NCI-H2171 (cell line): Measurements from ENCODE around the gene SGCA.

Experiments
- DNase-seq: peaks from one replicate; lab custom pipeline; 2025; lab: John Stamatoyannopoulos, UW

Gene SGCA

DNA sequence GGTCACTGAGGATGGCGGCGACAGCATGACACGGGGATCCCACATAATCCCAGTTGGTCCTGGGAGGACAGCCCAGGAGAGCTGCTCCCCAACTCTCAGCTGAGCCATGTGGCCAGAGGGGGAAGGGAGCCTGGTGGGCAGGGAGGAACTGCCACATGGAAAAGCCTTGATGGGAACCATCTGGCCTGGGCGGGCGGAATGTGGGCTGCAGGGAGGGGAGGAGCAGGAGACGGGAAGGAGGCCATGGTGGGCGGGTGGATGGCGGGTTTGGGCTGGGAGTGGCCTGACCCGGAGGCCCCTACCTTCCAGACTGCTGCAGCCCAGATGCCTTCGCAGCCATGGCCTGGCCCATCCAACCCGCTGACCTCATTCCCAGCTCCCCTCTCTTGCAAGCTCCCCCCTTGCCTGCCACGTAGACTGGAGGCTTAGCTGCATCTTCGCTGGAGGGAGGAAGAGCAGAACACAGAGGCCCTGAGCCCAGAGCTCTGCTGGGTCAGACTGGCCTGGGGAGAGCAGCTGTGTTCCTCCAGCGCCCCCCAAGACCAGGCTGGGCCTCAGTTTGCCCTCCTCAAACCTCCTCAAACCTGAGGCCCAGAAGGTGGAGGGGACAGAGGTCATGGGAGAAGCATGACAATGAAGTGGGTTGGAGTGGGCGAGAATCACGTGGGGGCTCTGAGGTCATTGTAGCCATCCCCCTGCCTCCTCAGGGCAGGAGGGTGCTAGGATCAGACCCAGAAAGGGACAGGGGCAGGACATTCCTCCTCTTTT, 43.9 kb downstream of the SGCA start:
- no peak for DNase-seq

DNA sequence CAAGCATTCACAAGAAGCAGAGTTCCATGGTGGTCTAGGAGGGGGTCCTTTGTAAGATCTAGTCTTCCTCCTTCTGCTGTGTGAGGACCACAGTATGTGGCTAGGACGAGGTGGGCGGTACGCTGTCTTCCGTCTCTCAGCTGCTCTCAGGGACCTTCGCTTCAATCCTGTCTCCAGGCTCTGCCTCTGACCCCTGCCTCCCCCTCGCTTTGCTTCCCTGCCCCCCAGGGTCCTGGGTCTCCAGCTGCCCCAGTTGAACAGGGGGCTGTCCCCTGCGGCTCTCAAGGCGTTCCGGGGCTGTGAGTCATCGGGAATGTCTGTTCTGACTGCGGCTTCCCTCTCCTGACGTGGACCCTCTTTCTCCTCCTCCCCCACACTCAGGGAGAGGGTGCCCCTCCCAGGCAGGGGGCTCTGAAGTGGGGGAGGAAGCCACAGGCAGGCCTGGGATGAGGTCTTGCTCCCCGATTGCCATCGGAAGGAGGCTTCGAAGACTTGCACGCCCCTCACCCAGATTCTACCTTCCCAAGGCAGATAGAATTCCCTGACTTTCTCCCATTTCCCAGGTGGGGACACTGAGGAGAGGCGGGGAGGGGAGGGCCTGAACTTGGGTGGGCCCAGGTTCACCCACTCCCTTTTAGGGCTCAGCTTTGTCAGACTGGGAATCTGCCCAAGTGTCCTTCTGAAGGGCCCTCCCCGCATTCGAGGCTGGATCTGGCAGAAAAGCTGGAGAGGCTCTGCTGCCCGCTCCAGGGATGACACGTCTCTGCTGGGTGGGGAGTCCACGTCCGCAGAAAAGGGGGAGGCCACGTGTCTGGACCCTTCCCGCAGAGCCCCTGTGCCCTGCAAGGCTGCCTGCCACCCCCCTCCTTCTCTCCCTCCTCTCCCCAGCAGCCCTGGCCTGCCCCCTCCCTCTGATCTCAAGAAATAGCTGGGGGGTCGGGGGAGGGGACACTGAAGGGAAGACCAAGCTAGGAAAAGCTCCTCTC, 44.7 kb downstream of the SGCA start:
- no peak for DNase-seq

GRCh38 chr17:50211249-50212120, 45.7 kb downstream of the SGCA start:
- no peak for DNase-seq

DNA sequence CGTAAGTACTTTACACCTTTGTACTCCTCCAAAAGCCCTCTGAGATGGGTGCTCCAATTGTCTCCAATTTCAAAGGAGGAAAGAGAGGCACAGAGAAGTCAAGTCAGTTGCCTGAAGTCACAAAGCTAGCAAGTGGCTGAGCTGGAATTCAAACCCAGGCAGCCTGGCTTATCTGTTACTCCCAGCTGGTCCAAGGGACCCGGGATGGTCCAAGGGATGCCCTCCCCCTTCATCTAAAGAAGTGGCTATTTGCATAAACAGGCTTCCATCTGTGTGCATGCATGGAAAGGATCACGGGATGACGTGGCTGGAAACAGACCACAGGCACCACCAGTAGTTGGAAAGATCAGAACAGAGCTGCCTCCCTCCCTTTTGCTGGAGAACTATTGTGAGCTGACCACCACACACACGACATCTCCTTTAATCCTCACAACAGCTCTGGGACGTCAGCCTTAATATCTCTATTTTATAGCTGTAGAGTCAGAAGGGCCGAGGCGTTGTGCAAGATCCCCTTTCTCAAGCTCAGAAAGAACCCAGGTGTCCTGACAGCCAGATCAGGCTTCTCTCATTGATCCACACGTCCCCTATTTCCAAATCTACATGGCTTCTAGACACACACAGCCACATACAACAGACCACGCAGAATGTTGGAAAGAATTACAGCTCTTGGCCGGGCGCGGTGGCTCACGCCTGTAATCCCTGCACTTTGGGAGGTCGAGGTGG, 46.5 kb downstream of the SGCA start:
- no peak for DNase-seq

DNA sequence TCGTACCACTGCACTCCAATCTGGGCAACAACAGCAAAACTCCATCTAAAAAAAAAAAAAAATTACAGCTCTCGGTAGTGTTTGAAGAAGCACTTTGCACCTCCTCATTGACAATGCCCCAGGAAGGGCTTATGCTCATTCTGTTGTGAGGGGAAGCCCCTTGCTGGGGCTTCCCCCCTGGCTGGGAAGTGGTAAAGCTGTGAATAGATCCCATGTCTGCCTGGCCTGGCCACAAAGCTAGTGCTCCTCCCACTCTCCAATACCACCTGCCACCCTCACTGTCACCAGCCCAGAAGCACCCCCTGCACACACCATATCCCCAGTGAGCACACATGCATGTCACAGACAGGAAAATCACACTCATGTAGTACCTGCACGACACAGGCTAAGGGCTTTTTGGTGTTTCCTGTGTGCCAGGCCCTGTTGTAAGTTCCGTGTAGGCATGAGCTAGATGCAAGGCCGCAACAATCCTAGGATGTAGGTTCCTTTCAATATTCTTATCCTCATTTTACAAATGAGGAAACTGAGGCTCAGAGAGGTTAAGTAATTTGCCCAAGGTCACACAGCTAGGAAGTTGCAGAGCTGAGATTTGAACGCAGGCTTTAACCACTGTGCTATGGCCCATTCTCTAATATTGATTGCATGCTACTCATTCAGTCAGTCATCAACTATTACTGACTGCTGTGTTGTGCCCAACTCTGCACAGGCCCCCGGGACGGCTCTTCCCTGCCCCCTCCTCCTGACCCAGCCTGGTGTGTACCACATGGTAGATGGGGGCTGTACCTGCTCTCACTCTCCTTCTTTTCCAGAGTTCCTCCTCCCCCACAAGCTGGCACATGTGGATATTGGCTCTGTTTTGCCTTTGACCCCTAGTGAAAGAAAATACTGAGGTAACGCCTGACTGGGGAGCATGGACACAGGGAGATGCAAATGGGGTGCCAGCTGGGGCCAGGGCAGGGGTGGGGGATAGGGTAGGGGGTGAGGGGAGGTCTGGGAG, 47.5 kb downstream of the SGCA start:
- no peak for DNase-seq

GRCh38 chr17:50214976-50215760, 49.4 kb downstream of the SGCA start:
- no peak for DNase-seq

DNA sequence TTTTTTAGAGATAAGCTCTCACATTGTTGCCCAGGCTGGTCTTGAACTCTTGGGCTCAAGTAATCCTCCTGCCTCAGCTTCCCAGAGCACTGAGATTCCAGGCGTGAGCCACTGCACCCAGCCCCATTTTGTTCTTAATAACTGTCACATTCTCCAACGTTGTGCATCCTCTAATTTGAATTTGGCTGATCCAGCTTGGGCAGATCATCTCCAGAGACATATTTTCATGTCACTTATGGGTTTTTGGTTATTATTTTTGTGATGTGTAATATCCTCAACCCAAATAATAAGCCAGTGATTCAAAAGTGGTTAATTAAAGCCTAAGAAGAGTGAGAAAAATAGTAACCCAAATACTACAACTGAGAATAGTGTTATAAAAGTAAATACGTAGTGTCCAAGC, 51.8 kb downstream of the SGCA start:
- DNase-seq: no peak

- no peak for DNase-seq
Measured at GRCh38 chr17:50218071-50218759, 52.4 kb downstream of the SGCA start.

DNA sequence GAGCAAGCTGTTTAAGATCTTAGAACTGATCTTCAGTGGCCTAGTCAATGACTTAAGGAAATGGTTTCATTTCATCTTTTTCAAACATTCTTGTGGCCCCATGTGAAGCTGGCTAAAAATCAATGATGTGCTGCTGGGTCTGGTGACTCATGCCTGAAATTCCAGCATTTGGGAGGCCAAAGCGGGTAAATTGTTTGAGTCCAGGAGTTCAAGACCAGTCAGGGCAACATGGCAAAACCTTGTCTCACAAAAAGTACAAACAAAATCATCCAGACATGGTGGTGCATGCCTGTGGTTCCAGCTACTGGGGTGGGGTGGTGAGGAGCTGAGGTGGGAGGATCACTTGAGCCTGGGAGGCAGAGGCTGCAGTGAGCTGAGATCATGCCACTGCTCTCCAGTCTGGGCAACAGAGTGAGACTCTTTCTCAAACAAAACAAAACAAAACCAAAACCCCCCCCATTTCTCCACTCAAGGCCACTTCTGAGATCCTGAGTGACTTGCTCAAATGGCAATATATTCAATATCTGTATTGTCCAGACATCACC, 53.0 kb downstream of the SGCA start:
- DNase-seq: no peak

DNA sequence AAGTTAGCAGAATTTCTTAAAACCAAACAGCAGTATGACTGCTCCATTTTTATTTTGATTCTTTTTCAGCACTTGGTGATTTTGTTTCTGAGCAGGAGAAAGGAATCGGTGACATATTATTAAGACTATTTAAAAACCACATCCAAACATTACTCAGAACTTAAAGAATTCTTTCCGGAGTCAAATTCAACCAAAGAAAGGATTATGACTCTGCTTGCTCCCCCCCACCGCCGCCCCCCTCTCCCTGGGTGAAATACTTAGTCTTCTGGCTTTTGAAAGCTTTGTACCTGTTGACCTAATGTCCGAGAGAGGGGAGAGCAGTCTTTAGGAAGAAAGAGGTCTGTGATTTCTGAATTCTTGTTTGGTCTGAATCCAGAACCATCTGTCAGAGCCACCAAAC, 53.5 kb downstream of the SGCA start:
- DNase-seq: no peak

DNA sequence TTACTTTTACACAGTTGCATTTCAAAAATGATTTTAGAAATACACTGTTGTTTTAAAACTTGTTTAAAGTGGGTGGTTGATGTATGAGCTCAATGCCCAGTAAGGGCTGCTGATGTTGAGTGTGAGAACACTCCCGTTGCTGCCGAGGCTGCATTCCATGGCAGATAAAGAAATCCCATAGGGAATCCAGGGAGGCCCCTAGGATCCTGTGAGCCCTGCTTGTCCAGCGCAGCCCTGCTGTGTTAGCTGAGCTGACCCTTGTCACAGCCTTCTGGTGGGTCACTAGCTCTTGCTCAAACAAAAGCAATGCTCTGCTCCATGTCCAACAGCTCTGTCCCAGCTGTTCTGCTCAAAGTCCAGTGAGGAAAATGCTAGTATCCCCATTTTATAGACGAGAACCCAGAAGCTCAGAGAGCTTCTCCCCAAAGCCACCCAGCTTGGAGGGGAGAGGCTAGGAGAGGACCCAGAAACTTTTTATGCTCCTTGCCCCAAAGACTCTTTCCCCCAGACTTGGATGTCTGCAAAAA, 54.2 kb downstream of the SGCA start:
- DNase-seq: no peak

GRCh38 chr17:50220811-50221210, 55.0 kb downstream of the SGCA start:
- no peak for DNase-seq

DNA sequence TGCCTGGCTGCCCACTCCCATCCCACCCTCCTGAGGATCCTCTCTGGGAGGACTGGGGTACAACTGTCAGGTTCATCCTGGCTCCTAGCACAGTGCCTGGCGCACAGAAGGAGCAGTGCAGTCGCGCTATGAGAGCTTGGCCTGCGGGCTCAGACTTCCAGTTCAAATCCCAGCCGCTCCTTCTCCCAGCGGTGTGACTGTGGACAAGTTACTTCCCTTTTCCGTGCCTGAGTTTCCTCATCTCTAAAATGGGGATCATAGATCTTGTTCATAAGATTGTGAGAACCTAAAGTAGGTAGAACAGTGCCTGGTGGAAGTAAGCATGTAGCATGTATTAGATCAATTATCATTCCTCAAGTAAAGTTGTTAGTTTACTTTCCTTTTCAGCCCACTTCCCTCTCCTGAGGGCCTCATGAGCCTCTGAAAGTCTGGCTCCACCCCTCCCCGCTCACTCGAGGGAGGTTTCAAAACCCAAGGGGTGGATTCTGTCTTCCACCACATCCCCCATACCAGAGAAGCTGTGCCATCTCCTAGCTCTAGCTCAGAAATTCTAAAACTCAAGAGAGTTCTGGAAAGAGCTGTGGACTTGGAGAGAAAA, 55.6 kb downstream of the SGCA start:
- no peak for DNase-seq

DNA sequence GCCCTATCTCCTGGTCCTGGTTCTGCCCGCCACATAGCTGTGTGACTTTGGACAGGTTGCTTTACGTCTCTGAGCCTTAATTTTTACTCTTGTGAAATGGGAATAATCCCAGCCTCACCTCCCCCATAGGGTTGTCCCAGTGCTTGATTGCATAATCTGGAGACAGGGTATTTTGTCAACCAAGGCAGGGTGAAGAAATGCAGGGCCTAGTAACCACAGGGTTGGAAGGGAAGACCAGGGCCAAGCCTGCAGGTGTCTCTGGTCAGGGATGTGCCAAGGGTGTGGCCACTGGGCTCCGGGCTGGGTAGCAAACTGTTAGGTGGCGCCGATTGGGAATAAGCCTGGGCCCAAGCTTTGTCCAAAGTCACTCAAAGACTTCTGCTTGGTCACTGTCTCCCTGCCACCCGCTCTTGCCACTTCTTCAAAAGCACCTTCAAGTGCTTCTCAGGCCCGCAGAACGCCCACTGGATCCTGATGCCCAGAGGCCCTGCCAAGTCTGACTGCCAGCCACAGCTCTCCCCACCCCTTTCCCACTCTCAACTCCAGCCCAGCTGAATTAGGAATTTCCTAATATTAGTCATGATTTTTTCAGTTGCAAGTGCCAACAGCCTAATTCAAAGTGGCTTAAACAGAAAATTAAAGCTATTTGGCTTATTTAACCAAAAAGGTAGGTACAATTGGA, 56.2 kb downstream of the SGCA start:
- no peak for DNase-seq

DNA sequence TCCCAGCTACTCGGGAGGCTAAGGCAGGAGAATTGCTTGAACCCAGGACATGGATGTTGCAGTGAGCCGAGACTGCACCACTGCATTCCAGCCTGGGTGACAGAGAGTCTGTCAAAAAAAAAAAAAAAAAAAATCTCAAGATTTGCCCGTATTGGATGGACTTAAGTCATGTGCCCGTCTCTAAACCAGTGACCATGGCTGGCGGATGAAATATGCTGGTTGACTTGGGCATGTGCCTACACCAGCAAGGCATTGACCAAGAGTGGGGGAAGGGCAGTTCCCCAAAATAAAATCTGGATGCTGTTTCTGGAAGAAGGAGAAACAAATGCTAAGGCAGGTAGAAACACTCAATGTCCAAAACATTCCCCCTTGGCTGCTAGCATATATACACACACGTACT, 57.1 kb downstream of the SGCA start:
- no peak for DNase-seq
